GM08714 (cell line): ENCODE data around the gene ASPSCR1.

Source experiments
- H3K4me3 ChIP-seq: fragments of 200-500 bp; sonication (Bioruptor generic); 2 replicates; pipeline ENCODE4 v1.5.1; 2014; ENCODE audit warnings: mild to moderate bottlenecking, low read length, inconsistent platforms
- ZNF274 ChIP-seq: IDR thresholded peaks from 2 replicates; pipeline ENCODE4 v1.6.1; 2012; ENCODE audit warnings: mild to moderate bottlenecking, low read depth, low read length

ASPSCR1 gene

DNA sequence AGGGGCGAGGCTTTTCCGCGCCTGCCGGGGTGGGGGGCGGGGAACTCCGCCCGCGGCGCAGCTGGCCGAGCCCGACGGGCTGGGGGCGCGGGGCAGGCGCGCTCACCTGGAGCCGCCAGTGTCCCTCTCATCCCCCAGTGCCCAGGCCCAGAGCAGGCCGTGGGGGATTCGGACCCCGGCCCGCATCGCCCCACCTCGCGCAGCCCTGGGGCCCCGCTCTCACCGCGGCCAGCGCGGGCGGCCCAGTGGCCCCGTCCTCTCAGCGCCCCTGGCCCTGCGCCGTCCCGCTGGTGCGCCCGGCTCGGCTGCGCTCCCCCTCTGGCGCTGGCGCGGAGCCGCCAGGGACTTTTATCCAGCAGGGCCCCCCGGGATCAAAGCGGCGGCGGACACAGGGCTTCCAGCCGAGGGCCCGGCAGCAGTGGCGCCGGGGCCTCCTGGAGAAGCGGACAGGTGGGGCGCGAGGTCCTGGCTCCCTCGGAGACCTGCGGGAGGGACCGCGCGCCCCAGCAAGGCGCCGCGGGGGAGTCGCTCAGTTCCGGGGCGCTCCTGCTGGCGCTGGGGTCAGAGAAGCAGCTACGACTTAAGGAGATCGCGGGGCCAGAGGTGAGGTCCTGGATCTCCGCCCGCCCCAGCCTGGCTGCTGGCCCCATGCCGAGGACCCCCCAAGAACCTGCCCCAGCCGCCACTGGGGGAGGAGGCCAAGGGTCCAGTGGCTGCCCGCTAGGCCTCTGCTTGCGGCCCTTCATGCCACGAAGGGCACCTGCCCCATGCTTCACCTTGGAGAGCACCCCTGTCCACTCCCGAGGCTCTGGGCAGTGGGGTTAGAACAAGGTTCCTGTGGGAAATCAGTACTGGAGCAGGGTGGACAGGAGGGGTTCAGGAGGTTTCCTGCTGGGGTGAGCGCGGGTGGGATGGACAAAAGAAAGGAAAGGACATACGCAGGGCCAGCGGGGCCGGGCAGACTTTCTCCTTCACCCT, 15.6 kb upstream of the ASPSCR1 start:
- TF ChIP-seq ZNF274 = no peak
- no peak overlapping the region for H3K4me3 ChIP-seq

DNA sequence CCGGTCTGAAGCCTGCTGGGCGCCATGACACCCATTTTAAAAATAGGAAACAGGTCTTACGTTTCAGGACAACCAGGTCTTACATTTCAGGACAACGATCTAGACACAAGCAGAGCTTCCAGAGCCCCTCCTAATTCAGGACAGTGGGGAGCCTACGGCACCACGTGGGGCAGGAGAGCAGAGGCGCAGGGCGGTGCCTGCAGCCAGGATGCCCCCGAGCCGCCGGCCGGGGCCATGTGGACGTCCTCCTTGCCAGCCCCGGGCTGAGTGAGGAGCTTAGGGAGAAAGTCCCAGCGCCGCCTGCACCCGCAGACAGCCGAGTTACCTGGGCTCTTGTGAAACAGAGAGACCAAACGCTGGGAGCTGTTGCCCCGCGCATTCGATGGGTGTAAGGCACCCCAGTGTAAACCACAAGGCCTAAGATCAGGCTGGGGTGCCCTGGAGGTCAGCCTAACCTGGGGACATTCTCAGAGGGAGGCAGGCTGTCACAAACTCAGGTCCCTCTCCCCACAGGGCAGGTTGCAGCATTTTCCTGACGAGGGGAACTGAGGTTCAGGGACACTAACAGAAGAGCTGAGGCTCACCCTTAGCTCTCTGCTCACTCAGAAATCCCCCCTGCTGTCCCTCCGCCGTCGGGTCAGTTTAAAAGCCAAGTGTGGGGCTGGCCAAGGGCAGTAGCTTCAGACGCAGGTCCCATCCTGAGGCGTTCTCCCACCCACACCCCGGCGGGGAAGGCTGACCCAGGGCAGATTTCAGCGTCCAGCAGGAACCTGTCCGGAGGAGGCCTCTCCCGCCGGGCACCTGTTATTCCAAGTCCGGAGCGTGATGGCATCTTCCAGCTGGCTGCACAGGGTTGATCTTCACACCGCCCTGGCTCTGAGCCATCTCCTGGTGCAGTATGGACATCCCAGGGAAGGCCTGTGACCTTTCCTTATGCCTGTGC, 14.7 kb upstream of the ASPSCR1 start:
- no peak for TF ChIP-seq ZNF274
- no peak overlapping the region for H3K4me3 ChIP-seq

DNA sequence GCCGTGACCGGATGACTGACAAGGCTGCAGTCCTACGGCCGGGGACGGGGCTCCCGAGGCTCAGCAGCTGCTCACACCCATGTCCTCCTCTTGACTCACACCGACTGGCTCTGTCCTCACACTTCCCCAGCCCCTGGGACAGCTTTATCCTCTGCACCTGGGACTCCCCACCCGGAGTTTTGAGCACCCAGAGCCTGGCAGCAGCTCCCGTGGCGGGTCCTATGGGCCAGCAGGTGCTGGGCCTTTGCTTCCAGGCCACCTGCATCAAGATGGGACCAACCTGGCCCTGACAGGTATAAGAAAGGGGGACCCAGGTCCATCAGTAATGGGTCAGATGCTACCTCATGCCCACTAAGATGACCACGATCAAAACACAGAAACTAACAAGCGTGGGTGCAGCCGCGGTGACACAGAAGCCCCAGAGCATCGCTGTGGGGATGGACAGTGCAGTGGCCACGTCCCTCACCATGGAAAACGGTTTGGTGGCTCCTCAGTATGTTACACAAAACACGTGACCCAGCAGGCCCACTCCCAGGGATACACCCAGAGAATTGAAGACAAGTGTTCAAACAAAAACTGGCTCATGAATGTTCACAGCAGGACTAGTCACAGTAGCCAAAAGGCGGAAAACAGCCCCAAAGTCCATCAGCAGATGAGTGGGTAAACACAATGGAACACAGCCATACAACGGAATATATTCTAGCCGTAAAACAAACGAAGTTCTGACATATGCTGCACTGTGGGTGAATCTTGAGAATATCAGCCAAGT, 13.2 kb upstream of the ASPSCR1 start:
- no peak for TF ChIP-seq ZNF274
- H3K4me3 ChIP-seq = no peak overlapping the region

DNA sequence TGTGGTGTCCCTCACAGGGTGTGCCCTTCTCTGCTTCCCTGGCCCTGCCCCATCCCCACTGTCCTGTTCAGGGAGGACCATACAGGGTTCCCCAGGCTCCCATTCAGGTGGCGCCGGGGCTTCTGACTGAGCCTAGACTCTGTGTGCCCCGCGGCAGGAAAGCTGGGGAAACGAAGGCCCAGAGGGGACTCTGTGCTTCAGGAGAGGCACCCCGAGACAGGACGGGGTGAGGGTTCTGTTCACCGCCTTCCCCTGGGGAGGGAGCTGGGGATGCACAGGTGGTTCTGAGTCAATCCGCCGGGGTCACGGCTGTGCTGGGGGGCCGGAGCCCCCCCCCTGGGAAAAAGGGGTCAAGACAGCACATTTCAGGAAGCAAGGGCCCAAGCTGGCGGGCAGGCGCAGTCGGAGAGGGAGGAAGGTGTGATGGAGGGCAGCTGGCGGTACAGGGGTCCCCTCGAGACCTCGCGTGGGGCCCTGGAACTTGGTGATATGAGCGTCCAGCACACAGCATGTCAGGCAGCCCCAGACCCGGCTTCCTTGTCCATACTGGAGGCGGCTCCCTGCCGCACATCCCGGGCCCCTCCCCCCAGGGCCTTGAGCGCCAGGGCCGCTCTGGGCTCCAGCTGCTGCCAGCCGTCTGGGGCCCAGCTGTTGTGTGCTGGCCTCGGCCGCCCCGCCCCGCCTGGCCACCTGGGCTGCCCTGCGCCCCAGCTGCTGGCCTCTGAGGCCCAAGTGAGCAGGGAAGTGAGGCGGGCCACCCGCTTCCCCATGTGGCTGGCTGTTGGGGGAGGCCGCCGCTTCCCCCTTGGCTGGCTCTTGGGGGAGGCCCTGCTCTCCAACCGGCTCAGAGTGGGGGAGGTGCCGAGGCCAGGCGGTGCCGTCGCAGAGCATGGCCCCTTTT, 10.8 kb upstream of the ASPSCR1 start:
- no peak for TF ChIP-seq ZNF274
- H3K4me3 ChIP-seq = no peak overlapping the region

DNA sequence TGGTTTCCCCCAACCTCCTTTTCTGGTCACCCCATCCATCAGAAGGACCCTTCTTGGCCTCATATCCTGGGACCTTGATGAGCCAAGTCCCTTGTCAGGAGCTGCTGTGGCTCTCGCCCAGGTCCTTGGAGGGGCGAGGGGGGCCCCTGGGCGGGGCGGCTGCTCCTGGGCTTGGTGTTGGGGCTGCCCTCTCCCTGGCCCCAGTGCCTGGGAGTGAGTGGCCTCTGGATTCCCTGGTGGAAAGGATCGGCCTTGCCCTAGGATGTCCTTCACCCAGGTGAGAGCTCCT, 10.2 kb upstream of the ASPSCR1 start:
- H3K4me3 ChIP-seq = no peak overlapping the region
- TF ChIP-seq ZNF274 = no peak

DNA sequence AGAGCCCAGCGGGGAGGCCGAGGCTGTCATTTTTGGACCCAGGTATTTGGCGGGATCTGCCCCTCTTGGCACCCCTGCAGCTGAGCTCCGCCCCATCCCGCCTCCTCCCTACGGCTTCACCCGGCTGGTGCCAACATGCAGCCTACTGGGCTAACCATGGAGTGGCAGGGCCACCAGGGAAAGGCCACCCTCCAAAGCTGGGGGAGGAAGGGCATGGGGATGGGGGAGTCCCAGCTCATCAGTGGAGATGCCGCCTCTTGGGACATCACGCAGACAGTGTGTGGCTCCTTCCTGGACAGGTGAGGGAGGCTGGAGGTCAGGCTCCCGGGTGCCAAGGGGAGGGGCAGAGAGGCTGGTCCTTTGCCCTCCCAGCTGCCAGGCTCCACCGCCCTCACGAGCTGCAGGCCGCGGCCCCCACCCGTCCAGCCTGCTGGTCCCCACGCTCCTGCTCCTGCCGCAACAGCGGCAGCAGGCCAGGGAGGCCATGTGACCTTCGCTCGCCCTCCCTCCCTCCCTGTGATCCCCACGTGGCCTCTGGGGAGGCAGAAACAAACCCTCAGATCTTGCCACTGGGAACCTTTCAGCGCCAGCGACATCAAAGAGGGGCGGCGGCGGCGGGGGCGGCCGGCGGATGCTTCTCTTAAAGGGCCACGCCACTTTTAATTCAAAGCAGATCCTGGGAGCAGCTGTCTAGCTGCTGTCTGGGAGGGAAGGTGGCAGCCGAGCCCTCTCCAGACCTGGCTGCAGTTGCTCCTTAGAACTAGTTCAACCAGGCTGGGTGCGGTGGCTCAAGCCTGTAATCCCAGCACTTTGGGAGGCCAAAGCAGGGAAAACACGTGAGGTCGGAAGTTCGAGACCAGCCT, 9.7 kb upstream of the ASPSCR1 start:
- no peak for TF ChIP-seq ZNF274
- no peak overlapping the region; the same call in 1 of the 2 replicates for H3K4me3 ChIP-seq

DNA sequence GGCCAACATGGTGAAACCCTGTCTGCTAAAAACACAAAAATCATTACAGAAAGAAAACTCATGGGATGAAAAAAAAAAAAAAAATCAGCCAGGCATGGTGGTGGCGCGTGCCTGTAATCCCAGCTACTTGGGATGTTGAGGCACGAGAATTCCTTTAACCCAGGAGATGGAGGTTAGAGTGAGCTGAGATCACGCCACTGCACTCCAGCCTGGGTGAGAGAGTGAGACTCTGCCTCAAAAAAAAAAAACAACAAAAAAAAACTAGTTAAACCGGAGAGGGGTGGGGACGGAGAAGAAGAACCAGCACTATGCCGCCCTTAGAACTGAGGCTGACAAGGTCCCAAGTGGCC, 9.1 kb upstream of the ASPSCR1 start:
- H3K4me3 ChIP-seq = no peak overlapping the region
- TF ChIP-seq ZNF274 = no peak

DNA sequence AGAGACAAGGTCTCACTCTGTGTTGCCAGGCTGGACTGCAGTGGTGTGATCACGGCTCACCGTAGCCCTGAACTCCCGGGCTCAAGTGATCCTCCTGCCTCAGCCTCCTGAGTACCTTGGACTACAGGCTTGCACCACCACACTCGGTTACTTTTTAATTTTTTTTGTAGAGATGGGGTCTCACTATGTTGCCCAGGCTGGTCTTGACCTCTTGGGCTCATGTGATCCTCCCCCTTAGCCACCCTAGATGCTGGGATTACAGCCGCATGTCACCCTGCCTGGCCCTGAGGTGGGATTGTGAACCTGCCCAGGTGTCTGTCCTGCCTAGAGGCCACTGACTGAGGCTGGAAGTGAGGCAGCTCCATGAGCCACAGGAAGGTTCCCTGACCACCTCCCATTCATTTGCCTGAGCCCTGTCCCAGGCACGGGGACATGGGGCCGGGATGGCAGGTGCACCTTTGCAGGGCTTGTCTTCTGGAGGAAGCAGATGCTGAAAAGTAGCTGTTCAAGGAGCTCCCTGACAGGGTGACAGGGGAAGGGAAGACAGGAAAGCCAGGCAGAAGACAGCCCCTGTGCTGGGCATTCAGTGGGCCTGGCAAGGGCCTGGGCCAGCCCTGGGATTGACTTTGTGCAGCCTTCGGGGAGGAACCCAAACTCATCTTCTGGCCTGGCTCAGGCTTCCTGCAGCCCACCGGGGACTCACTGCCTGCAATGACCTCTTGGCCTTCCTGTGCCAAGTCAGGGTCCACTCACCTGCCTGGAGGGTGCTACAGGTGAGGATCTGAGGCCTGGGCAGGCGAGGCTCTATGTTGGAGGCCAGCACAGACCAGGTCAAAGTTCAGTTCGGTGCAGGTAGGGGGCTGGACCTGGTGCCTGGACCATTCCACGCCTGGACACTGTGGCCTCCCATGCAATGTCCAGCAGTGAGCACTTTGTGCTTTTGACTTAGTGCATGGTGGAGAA, 8.3 kb upstream of the ASPSCR1 start:
- TF ChIP-seq ZNF274 = no peak
- H3K4me3 ChIP-seq = no peak overlapping the region

DNA sequence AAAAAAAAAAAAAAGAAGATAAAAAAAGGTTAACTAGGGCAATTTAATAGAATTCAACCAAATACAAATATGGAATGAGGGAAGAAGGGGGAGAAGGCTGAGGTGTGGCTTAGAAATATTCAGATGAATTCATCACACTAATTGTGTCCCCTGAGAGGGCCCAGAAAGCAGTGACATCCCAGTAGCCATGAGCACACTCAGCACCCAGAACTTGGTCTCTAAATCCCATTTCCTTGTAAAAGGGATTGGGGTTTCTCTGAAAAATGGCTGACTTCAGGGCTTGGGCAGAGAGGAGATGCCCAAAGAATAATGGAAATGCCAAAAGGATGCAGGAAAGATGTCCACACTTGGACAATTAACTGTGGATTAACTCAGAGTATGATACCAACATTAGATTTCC, 4.0 kb upstream of the ASPSCR1 start:
- no peak for TF ChIP-seq ZNF274
- H3K4me3 ChIP-seq = no peak overlapping the region

DNA sequence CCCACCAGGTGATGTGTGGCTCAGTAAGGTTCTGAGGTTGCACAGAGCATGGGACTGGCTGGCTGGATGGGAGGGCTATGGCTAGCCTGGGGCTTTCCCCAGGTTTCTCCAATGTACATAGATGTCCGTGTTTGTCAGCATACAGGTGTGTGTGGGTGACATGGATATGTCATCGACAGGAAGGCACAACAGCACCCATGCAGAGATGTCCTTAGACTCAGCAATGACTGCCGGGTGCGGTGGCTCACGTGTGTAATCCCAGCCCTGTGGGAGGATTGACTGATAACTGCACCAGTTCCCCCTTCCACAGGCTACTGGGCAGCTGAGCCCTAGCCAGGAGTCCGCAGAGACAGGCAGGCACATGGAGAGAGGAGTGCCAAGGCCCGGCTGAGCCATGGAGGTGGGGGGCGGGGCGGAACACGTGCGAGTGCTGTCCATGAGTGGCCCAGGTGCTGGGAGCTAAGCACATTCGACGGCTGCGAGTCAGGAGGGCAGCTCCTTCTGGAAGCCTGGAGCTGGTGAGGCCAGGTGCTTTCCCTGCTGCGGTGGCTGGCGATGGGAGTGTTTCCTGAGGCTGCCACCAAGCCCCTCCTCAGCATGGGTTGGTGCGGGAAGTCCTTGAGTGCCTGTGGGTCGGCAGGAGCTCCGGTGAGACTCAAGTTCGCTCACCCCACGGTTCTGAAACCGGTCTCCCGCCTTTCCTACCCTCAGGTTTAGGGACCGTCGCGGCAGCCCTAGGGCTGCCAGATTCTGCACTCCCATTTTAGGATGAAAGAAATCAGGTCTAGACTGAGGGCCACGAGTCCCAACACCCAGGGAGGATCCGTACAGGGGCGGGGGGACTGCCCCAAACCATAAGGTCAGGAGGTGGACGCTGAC, 858 bp upstream of the ASPSCR1 start:
- TF ChIP-seq ZNF274 = no peak
- peak overlapping the region; percentile 66; the same call in 1 of the 2 replicates for H3K4me3 ChIP-seq
